ENCODE results near the gene NSUN5.

- no peak for TF ChIP-seq POLR2A (IDR thresholded peaks at IDR 0.05)
- TF ChIP-seq CTCF (IDR thresholded peaks at IDR 0.05): no peak
These were observed 46.2 kb upstream of the NSUN5 start for GRCh38 chr7:73354821-73355220.

All from lower leg skin (tissue), 3 donors.